HG03097 (cell line): Measurements from ENCODE around the gene TAPBPL.
"Not testable (repeated sequence)": the region's sequence is repeated elsewhere in the genome, so short reads cannot be mapped to it uniquely, and the experiment has no call there.

Experiments
- ATAC-seq: cut with Tn5 transposase; IDR thresholded peaks from one replicate; pipeline ENCODE4 v1.9.1; 2021; ENCODE audit not compliant: unreplicated experiment, low FRiP score

Gene TAPBPL

GRCh38 chr12:6478416-6478815 is 26.6 kb downstream of the TAPBPL start:
- no peak for ATAC-seq

GRCh38 chr12:6488240-6488639 is 36.4 kb downstream of the TAPBPL start:
- ATAC-seq: no peak

- no peak for ATAC-seq
Observed at GRCh38 chr12:6489449-6489848, 37.6 kb downstream of the TAPBPL start.

GRCh38 chr12:6490673-6491072 is 38.8 kb downstream of the TAPBPL start:
- ATAC-seq: not testable (repeated sequence)

- peak; percentile 64 for ATAC-seq
Observed at GRCh38 chr12:6492838-6493496, 41.1 kb downstream of the TAPBPL start, which contains the start of gene MRPL51. Gene MRPL51, minus strand, starts transcription at chr12:6493262. Its CDS starts 126 bp downstream, at chr12:6493136.

- peak; percentile 78 for ATAC-seq
Observed at GRCh38 chr12:6493497-6494257, 41.8 kb downstream of the TAPBPL start, which contains the start of gene NCAPD2. Gene NCAPD2, plus strand, starts transcription at chr12:6494102. Its CDS starts 997 bp downstream, at chr12:6495099.

GRCh38 chr12:6494258-6494743 is 42.5 kb downstream of the TAPBPL start:
- peak; percentile 32 for ATAC-seq

GRCh38 chr12:6494968-6495367 is 43.1 kb downstream of the TAPBPL start:
- no peak for ATAC-seq

- ATAC-seq: not testable (repeated sequence)
Observed at GRCh38 chr12:6497291-6497690, 45.4 kb downstream of the TAPBPL start.

GRCh38 chr12:6500466-6500865 is 48.6 kb downstream of the TAPBPL start:
- no peak for ATAC-seq

GRCh38 chr12:6507102-6507998 is 55.5 kb downstream of the TAPBPL start:
- no peak for ATAC-seq

GRCh38 chr12:6508087-6508486 is 56.2 kb downstream of the TAPBPL start:
- no peak for ATAC-seq
